DOHH2 (cell line): ENCODE results near the gene ALPI.

ENCODE experiments used
- H3F3A ChIP-seq: fragments of 200-600 bp; sonication (generic), shearing (Covaris generic); 2 replicates; pipeline ENCODE4 v1.6.0; 2016; ENCODE audit warnings: antibody characterized with exemption, mild to moderate bottlenecking; ENCODE audit not compliant: control insufficient read depth, insufficient read depth
- H3K27ac ChIP-seq: fragments of 200-600 bp; sonication (generic); 2 replicates; pipeline ENCODE4 v1.5.1; 2014; ENCODE audit warnings: low read depth, mild to moderate bottlenecking, low read length, moderate library complexity
- H3K27me3 ChIP-seq: fragments of 200-600 bp; sonication (generic); 2 replicates; pipeline ENCODE4 v1.6.1; 2014; ENCODE audit warnings: mild to moderate bottlenecking, low read length, mixed read lengths; ENCODE audit not compliant: control insufficient read depth
- H3K36me3 ChIP-seq: fragments of 200-600 bp; sonication (generic); 2 replicates; pipeline ENCODE4 v1.6.1; 2014; ENCODE audit warnings: mild to moderate bottlenecking, low read length, moderate library complexity, mixed read lengths; ENCODE audit not compliant: control insufficient read depth
- H3K4me1 ChIP-seq: fragments of 200-600 bp; sonication (generic); 2 replicates; pipeline ENCODE4 v1.6.1; 2014; ENCODE audit warnings: mild to moderate bottlenecking, low read length, mixed read lengths; ENCODE audit not compliant: control insufficient read depth
- H3K4me2 ChIP-seq: fragments of 200-600 bp; sonication (generic); 2 replicates; pipeline ENCODE4 v1.6.0; 2014; ENCODE audit warnings: mild to moderate bottlenecking, low read length, moderate library complexity
- H3K4me3 ChIP-seq: fragments of 200-600 bp; sonication (generic); 2 replicates; pipeline ENCODE4 v1.5.1; 2014; ENCODE audit warnings: mild to moderate bottlenecking, low read length, mixed read lengths
- H3K79me2 ChIP-seq: fragments of 200-600 bp; sonication (generic); 2 replicates; pipeline ENCODE4 v1.6.1; 2014; ENCODE audit warnings: mild to moderate bottlenecking, low read length, mixed read lengths; ENCODE audit not compliant: control insufficient read depth
- H3K9me2 ChIP-seq: fragments of 200-600 bp; sonication (generic); replicated peaks from 2 replicates; pipeline ENCODE4 v1.6.1; 2014; ENCODE audit warnings: mild to moderate bottlenecking, low read length, mixed read lengths; ENCODE audit not compliant: control insufficient read depth
- H3K9me3 ChIP-seq: fragments of 200-600 bp; sonication (generic); 2 replicates; pipeline ENCODE4 v1.6.1; 2014; ENCODE audit warnings: antibody characterized with exemption, low read length, mixed read lengths; ENCODE audit not compliant: control insufficient read depth, insufficient read depth
- H4K20me1 ChIP-seq: fragments of 200-600 bp; sonication (generic); 2 replicates; pipeline ENCODE4 v1.6.0; 2014; ENCODE audit warnings: low read depth, mild to moderate bottlenecking, antibody characterized with exemption, low read length, moderate library complexity; ENCODE audit not compliant: control insufficient read depth, insufficient read depth
- CTCF ChIP-seq: fragments of 200-600 bp; sonication (generic); IDR thresholded peaks from one replicate; pipeline ENCODE4 v1.5.1; 2014; ENCODE audit warnings: antibody characterized with exemption, mild to moderate bottlenecking, low read depth, low read length; ENCODE audit not compliant: poor library complexity, severe bottlenecking
- EZH2phosphoT487 ChIP-seq: fragments of 200-600 bp; sonication (generic); IDR thresholded peaks from 2 replicates; pipeline ENCODE4 v1.6.1; 2017; ENCODE audit warnings: borderline replicate concordance, mild to moderate bottlenecking, antibody characterized with exemption, low read length, moderate library complexity, mixed read lengths

Gene ALPI

GRCh38 chr2:232417489-232417888 is 38.5 kb upstream of the ALPI start:
- H3K27me3 ChIP-seq: peaks cover 21% of the 10 kb centered on the region
- no peaks in the 10 kb centered on the region for H3K9me2 ChIP-seq
- no peak overlapping the region for H3K4me3 ChIP-seq
- peaks cover 5% of the 10 kb centered on the region for H3K4me1 ChIP-seq
- H3K79me2 ChIP-seq: no peaks in the 10 kb centered on the region
- H3K4me2 ChIP-seq: no peak overlapping the region
- TF ChIP-seq EZH2phosphoT487: no peak
- TF ChIP-seq CTCF: no peak
- H3K27ac ChIP-seq: no peak overlapping the region
- no peaks in the 10 kb centered on the region for H4K20me1 ChIP-seq
- H3F3A ChIP-seq: no peaks in the 10 kb centered on the region
- H3K9me3 ChIP-seq: no peaks in the 10 kb centered on the region
- no peaks in the 10 kb centered on the region for H3K36me3 ChIP-seq

GRCh38 chr2:232418056-232418455 is 37.9 kb upstream of the ALPI start:
- H3K9me2 ChIP-seq: no peaks in the 10 kb centered on the region
- no peak overlapping the region for H3K4me3 ChIP-seq
- no peak overlapping the region for H3K27ac ChIP-seq
- no peak for TF ChIP-seq CTCF
- no peak for TF ChIP-seq EZH2phosphoT487
- no peak overlapping the region for H3K4me2 ChIP-seq
- no peaks in the 10 kb centered on the region for H3K9me3 ChIP-seq
- H3K36me3 ChIP-seq: no peaks in the 10 kb centered on the region
- H3F3A ChIP-seq: no peaks in the 10 kb centered on the region
- no peaks in the 10 kb centered on the region for H3K79me2 ChIP-seq
- no peaks in the 10 kb centered on the region for H4K20me1 ChIP-seq
- peaks cover 15% of the 10 kb centered on the region for H3K27me3 ChIP-seq
- H3K4me1 ChIP-seq: peaks cover 10% of the 10 kb centered on the region

- Histone ChIP-seq H3K36me3 (no peaks in the 10 kb centered on the region), H4K20me1 (no peaks in the 10 kb centered on the region), H3K4me2 (no peak overlapping the region), H3K4me3 (no peak overlapping the region), H3K27ac (no peak overlapping the region), H3K79me2 (no peaks in the 10 kb centered on the region), H3K9me3 (no peaks in the 10 kb centered on the region), H3K9me2 (no peaks in the 10 kb centered on the region), H3K4me1 (peaks cover 12% of the 10 kb centered on the region), H3K27me3 (peaks cover 10% of the 10 kb centered on the region), H3F3A (no peaks in the 10 kb centered on the region)
- TF ChIP-seq CTCF: no peak
- no peak for TF ChIP-seq EZH2phosphoT487
Observed at GRCh38 chr2:232418466-232419244, 37.3 kb upstream of the ALPI start.
